Liver (tissue), 9 donors: ENCODE measurements around the gene MELTF. TPM values are rescaled to one million over a fixed set of nuclear protein-coding genes. Genes with fewer than 3 reads are reported as not detected.

Experiments
- DNase-seq: peaks from one replicate; pipeline ENCODE4 v3.0.0-alpha.2; 2017; ENCODE audit warnings: low spot score
- H3K27ac ChIP-seq, 2 donors: one replicate each; pipeline ENCODE4 v1.7.0; 2013; ENCODE audit warnings: inconsistent platforms in 2 of 2, low read length in 2 of 2, control low read depth in 1 of 2, low read depth in 1 of 2, mild to moderate bottlenecking in 1 of 2
- H3K27me3 ChIP-seq, 4 donors: one replicate each; pipeline versions ENCODE4 v1.6.1 to v1.7.0; 2013; ENCODE audit warnings: low read length in 3 of 4, inconsistent platforms in 1 of 4, mild to moderate bottlenecking in 1 of 4, moderate library complexity in 1 of 4; ENCODE audit not compliant: control insufficient read depth in 4 of 4, insufficient read depth in 4 of 4
- H3K36me3 ChIP-seq, 4 donors: one replicate each; pipeline versions ENCODE4 v1.6.1 to v1.7.0; 2013; ENCODE audit warnings: low read length in 3 of 4, mild to moderate bottlenecking in 3 of 4, low read depth in 1 of 4, moderate library complexity in 1 of 4; ENCODE audit not compliant: control insufficient read depth in 4 of 4, insufficient read depth in 3 of 4
- H3K4me1 ChIP-seq, 4 donors: one replicate each; pipeline versions ENCODE4 v1.6.1 to v1.7.0; 2013; ENCODE audit warnings: low read length in 3 of 4, mild to moderate bottlenecking in 3 of 4, moderate library complexity in 1 of 4; ENCODE audit not compliant: control insufficient read depth in 4 of 4, insufficient read depth in 4 of 4
- H3K4me3 ChIP-seq, 3 donors: one replicate each; pipeline versions ENCODE4 v1.6.1 to v1.7.0; 2013; ENCODE audit warnings: low read length in 3 of 3, control low read depth in 1 of 3, low read depth in 1 of 3, mild to moderate bottlenecking in 1 of 3
- H3K9ac ChIP-seq, 2 donors: one replicate each; pipeline ENCODE4 v1.7.0; 2013; ENCODE audit warnings: low read length in 2 of 2, mild to moderate bottlenecking in 2 of 2, moderate library complexity in 2 of 2, control low read depth in 1 of 2, low read depth in 1 of 2
- H3K9me3 ChIP-seq, 4 donors: one replicate each; pipeline versions ENCODE4 v1.6.1 to v1.7.0; 2013; ENCODE audit warnings: low read length in 3 of 4; ENCODE audit not compliant: control insufficient read depth in 4 of 4
- EGR1 ChIP-seq, 2 donors: IDR thresholded peaks; 2 replicates each; pipeline ENCODE4 v1.6.1; 2016 to 2018; ENCODE audit warnings: antibody characterized with exemption in 2 of 2, low read depth in 2 of 2
- FOXA1 ChIP-seq: IDR thresholded peaks from 2 replicates; pipeline ENCODE4 v1.6.1; 2016; ENCODE audit warnings: antibody characterized with exemption
- FOXA2 ChIP-seq: IDR thresholded peaks from 2 replicates; pipeline ENCODE4 v1.6.1; 2016; ENCODE audit warnings: antibody characterized with exemption
- GABPA ChIP-seq, 2 donors: IDR thresholded peaks in 1 of 2; conservative IDR thresholded peaks in 1 of 2; 2 replicates each; pipeline ENCODE4 v1.6.1; 2016; ENCODE audit warnings: antibody characterized with exemption in 2 of 2, mild to moderate bottlenecking in 1 of 2, moderate library complexity in 1 of 2
- HNF4A ChIP-seq, 2 donors: conservative IDR thresholded peaks; 2 replicates each; pipeline ENCODE4 v1.6.1; 2016; ENCODE audit warnings: antibody characterized with exemption in 2 of 2, mild to moderate bottlenecking in 2 of 2
- HNF4G ChIP-seq: IDR thresholded peaks from 2 replicates; pipeline ENCODE4 v1.6.1; 2016; ENCODE audit warnings: antibody characterized with exemption
- JUND ChIP-seq, 2 donors: IDR thresholded peaks; 2 replicates each; pipeline ENCODE4 v1.6.1; 2016; ENCODE audit warnings: antibody characterized with exemption in 2 of 2
- NR2F2 ChIP-seq: IDR thresholded peaks from 2 replicates; pipeline ENCODE4 v1.6.1; 2016; ENCODE audit warnings: antibody characterized with exemption
- RAD21 ChIP-seq, 2 donors: IDR thresholded peaks; 2 replicates each; pipeline ENCODE4 v1.6.1; 2016; ENCODE audit warnings: antibody characterized with exemption in 2 of 2, mild to moderate bottlenecking in 2 of 2
- RXRA ChIP-seq, 2 donors: IDR thresholded peaks; 2 replicates each; pipeline ENCODE4 v1.6.1; 2017 to 2018; ENCODE audit warnings: antibody characterized with exemption in 2 of 2, mild to moderate bottlenecking in 1 of 2
- SP1 ChIP-seq: IDR thresholded peaks from 2 replicates; pipeline ENCODE4 v1.6.1; 2018; ENCODE audit warnings: antibody characterized with exemption, mild to moderate bottlenecking
- TAF1 ChIP-seq: conservative IDR thresholded peaks from 2 replicates; pipeline ENCODE4 v1.6.1; 2016; ENCODE audit warnings: antibody characterized with exemption, mild to moderate bottlenecking
- YY1 ChIP-seq: IDR thresholded peaks from 2 replicates; pipeline ENCODE4 v1.6.1; 2016; ENCODE audit warnings: antibody characterized with exemption, mild to moderate bottlenecking
- WGBS: extraction: QIAGEN DNeasy Blood & Tissue Kit; methylation state at CpG from one replicate; pipeline ENCODE4 v1.1.7; 2013; 5-methylcytosine and 5-hydroxymethylcytosine counted together
- polyA plus RNA-seq, 2 donors: library from polyadenylated mRNA; stranded (reverse) in 1 of 2; unstranded in 1 of 2; fragments of 200-250 nt in 1 of 2; fragments of >200 nt in 1 of 2; fragmentation: Nextera tagmentation in 1 of 2; extraction: Ambion mirVana in 1 of 2; gene quantifications; one replicate each; pipeline versions ENCODE4 v1.2.1 to v1.2.3, GENCODE V29; 2013 to 2015
- total RNA-seq, 2 donors: library from RNA; depleted of rRNA; stranded (reverse); fragments of >200 nt; gene quantifications; one replicate each; pipeline ENCODE4 v1.2.3, GENCODE V29; 2014
- TF ChIP-seq, protein P1 (sequence below): IDR thresholded peaks from 2 replicates; pipeline ENCODE4 v1.6.1; 2016; ENCODE audit warnings: antibody characterized with exemption
- TF ChIP-seq, protein P2 (sequence below): fragments of 150-350 bp; IDR thresholded peaks from 2 replicates; pipeline ENCODE4 v1.5.1; 2017; ENCODE audit warnings: improper control_type of control experiment, low read depth, low read length; ENCODE audit not compliant: missing input control
- TF ChIP-seq, protein P3 (sequence below): IDR thresholded peaks from 2 replicates; pipeline ENCODE4 v1.6.1; 2016; ENCODE audit warnings: antibody characterized with exemption
- TF ChIP-seq, protein P4 (sequence below): IDR thresholded peaks from 2 replicates; pipeline ENCODE4 v1.6.1; 2016; ENCODE audit warnings: antibody characterized with exemption, mild to moderate bottlenecking
- TF ChIP-seq, protein P5 (sequence below): IDR thresholded peaks from 2 replicates; pipeline ENCODE4 v1.6.1; 2016; ENCODE audit warnings: antibody characterized with exemption
- donor health status: healthy.
- donor health status: healthy.
- donor health status: healthy.
- donor health status: healthy.
- donor health status: healthy.

The MELTF gene
- total and polyA plus RNA-seq, 4 donors: 0.14 to 1.2 (median 1.0) TPM

DNA sequence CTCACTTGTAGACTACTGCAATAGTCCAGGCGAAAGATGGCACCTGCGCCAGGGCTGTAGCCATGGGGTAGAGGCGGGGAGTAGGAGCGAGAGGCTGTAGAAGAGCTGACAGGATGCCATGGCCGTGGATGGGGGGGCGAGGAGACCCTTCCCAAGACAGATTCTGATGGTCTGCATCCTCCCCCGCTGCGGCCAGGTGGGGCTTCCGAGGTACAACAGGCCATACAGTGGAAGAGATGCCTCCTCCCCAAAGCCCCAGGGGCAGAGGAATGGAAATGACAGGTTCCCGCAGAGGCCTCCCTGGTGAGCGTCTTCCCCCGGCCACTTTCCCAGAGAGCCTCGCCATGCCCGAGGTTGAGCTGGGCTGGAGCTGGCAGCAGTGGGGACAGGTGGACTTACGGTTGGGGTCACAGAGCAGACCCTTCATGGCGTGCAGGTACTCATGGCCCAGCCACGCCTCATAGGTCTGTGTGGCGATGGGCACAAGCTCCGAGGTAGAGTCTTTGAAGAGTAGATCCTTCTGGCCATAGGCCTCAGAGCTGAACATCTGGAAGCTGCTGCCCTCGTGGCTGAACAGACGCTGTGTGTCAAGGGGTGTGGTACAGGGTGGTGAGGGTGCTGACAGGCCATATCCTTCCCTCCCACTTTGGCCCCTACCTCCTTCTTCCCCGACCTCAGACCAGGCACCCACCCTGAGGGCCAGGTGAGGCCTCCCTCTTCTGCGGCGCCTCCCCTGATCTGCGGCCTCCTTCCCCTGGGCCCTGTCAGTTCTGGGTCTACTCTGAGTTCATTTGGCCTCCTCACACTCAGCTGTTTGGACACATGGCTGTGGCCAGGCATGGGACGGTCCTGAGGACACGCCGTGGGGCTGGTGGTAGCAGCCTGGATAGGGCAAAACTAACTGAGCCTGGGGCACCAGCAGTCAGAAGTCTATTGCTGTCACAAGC is 13.6 kb downstream of the MELTF start:
- DNase-seq: no peak
- TF ChIP-seq FOXA2 (no peak), YY1 (no peak), RXRA (IDR thresholded peaks at IDR 0.05) (no peak), SP1 (no peak), NR2F2 (no peak), FOXA1 (no peak), EGR1 (IDR thresholded peaks at IDR 0.05; ENCODE audit: low read depth in 2 of 2) (no peak), GABPA (IDR thresholded peaks at IDR 0.05 in 1 of 2, conservative IDR thresholded peaks at IDR 0.05 in 1 of 2) (no peak), JUND (IDR thresholded peaks at IDR 0.05) (no peak), RAD21 (IDR thresholded peaks at IDR 0.05) (no peak), HNF4G (no peak), TAF1 (no peak), HNF4A (conservative IDR thresholded peaks at IDR 0.05) (no peak)
- TF ChIP-seq, protein P1, sequence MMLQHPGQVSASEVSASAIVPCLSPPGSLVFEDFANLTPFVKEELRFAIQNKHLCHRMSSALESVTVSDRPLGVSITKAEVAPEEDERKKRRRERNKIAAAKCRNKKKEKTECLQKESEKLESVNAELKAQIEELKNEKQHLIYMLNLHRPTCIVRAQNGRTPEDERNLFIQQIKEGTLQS: no peak
- TF ChIP-seq, protein P2, sequence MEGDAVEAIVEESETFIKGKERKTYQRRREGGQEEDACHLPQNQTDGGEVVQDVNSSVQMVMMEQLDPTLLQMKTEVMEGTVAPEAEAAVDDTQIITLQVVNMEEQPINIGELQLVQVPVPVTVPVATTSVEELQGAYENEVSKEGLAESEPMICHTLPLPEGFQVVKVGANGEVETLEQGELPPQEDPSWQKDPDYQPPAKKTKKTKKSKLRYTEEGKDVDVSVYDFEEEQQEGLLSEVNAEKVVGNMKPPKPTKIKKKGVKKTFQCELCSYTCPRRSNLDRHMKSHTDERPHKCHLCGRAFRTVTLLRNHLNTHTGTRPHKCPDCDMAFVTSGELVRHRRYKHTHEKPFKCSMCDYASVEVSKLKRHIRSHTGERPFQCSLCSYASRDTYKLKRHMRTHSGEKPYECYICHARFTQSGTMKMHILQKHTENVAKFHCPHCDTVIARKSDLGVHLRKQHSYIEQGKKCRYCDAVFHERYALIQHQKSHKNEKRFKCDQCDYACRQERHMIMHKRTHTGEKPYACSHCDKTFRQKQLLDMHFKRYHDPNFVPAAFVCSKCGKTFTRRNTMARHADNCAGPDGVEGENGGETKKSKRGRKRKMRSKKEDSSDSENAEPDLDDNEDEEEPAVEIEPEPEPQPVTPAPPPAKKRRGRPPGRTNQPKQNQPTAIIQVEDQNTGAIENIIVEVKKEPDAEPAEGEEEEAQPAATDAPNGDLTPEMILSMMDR: no peak
- TF ChIP-seq, protein P3, sequence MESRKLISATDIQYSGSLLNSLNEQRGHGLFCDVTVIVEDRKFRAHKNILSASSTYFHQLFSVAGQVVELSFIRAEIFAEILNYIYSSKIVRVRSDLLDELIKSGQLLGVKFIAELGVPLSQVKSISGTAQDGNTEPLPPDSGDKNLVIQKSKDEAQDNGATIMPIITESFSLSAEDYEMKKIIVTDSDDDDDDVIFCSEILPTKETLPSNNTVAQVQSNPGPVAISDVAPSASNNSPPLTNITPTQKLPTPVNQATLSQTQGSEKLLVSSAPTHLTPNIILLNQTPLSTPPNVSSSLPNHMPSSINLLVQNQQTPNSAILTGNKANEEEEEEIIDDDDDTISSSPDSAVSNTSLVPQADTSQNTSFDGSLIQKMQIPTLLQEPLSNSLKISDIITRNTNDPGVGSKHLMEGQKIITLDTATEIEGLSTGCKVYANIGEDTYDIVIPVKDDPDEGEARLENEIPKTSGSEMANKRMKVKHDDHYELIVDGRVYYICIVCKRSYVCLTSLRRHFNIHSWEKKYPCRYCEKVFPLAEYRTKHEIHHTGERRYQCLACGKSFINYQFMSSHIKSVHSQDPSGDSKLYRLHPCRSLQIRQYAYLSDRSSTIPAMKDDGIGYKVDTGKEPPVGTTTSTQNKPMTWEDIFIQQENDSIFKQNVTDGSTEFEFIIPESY: no peak
- TF ChIP-seq, protein P4, sequence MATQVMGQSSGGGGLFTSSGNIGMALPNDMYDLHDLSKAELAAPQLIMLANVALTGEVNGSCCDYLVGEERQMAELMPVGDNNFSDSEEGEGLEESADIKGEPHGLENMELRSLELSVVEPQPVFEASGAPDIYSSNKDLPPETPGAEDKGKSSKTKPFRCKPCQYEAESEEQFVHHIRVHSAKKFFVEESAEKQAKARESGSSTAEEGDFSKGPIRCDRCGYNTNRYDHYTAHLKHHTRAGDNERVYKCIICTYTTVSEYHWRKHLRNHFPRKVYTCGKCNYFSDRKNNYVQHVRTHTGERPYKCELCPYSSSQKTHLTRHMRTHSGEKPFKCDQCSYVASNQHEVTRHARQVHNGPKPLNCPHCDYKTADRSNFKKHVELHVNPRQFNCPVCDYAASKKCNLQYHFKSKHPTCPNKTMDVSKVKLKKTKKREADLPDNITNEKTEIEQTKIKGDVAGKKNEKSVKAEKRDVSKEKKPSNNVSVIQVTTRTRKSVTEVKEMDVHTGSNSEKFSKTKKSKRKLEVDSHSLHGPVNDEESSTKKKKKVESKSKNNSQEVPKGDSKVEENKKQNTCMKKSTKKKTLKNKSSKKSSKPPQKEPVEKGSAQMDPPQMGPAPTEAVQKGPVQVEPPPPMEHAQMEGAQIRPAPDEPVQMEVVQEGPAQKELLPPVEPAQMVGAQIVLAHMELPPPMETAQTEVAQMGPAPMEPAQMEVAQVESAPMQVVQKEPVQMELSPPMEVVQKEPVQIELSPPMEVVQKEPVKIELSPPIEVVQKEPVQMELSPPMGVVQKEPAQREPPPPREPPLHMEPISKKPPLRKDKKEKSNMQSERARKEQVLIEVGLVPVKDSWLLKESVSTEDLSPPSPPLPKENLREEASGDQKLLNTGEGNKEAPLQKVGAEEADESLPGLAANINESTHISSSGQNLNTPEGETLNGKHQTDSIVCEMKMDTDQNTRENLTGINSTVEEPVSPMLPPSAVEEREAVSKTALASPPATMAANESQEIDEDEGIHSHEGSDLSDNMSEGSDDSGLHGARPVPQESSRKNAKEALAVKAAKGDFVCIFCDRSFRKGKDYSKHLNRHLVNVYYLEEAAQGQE: no peak
- TF ChIP-seq, protein P5, sequence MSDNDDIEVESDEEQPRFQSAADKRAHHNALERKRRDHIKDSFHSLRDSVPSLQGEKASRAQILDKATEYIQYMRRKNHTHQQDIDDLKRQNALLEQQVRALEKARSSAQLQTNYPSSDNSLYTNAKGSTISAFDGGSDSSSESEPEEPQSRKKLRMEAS: no peak
- Histone ChIP-seq H3K27ac (no peak overlapping the region), H3K4me3 (no peak overlapping the region), H3K27me3 (no peaks in the 10 kb centered on the region), H3K4me1 (no peaks in the 10 kb centered on the region), H3K36me3 (no peaks in the 10 kb centered on the region), H3K9ac (no peak overlapping the region), H3K9me3 (no peaks in the 10 kb centered on the region)
- 94% methylated on average over 28 of the region's 28 CpGs for WGBS
